Neuronal stem cell (in vitro differentiated cells): ENCODE results near the gene TMTC4.

ENCODE experiments used
- DNase-seq: peaks from one replicate; pipeline ENCODE4 v3.0.0-alpha.2; 2013; ENCODE audit warnings: low spot score
- H2AFZ ChIP-seq: one replicate; pipeline ENCODE4 v1.6.1; 2013; ENCODE audit warnings: mild to moderate bottlenecking, low read length, inconsistent platforms
- H2AK5ac ChIP-seq: 2 replicates; pipeline ENCODE4 v1.6.1; 2013; ENCODE audit warnings: low read depth, mild to moderate bottlenecking, inconsistent platforms, low read length, moderate library complexity, mixed read lengths
- H2BK120ac ChIP-seq: 2 replicates; pipeline ENCODE4 v1.6.1; 2013; ENCODE audit warnings: low read depth, mild to moderate bottlenecking, inconsistent platforms, low read length, moderate library complexity, mixed read lengths
- H2BK12ac ChIP-seq: one replicate; pipeline ENCODE4 v1.6.1; 2013; ENCODE audit warnings: low read length, inconsistent platforms
- H2BK15ac ChIP-seq: 2 replicates; pipeline ENCODE4 v1.6.1; 2013; ENCODE audit warnings: mild to moderate bottlenecking, low read length, inconsistent platforms, mixed read lengths
- H2BK5ac ChIP-seq: one replicate; pipeline ENCODE4 v1.6.1; 2013; ENCODE audit warnings: inconsistent platforms, mild to moderate bottlenecking, low read length, moderate library complexity
- H3K14ac ChIP-seq: one replicate; pipeline ENCODE4 v1.6.1; 2013; ENCODE audit warnings: low read length, inconsistent platforms
- H3K18ac ChIP-seq: 2 replicates; pipeline ENCODE4 v1.6.1; 2013; ENCODE audit warnings: low read length, inconsistent platforms
- H3K23ac ChIP-seq: 2 replicates; pipeline ENCODE4 v1.6.1; 2013; ENCODE audit warnings: low read depth, mild to moderate bottlenecking, mixed read lengths, low read length, inconsistent platforms; ENCODE audit not compliant: poor library complexity
- H3K27ac ChIP-seq: replicated peaks from 3 replicates; pipeline ENCODE4 v1.5.1; 2013; ENCODE audit warnings: low read length, inconsistent platforms
- H3K27me3 ChIP-seq, 3 experiments: 2 replicates each; pipeline ENCODE4 v1.6.1; 2013; ENCODE audit warnings: low read length in 3 of 3, mild to moderate bottlenecking in 2 of 3, inconsistent platforms in 1 of 3, low read depth in 1 of 3, mixed read lengths in 1 of 3, moderate library complexity in 1 of 3; ENCODE audit not compliant: control insufficient read depth in 3 of 3, insufficient read depth in 3 of 3
- H3K36me3 ChIP-seq, 2 donors: replicated peaks in 1 of 2; 2 replicates each; pipeline ENCODE4 v1.6.1; 2013; ENCODE audit warnings: low read length in 2 of 2; ENCODE audit not compliant: control insufficient read depth in 2 of 2, insufficient read depth in 2 of 2
- H3K4ac ChIP-seq: 2 replicates; pipeline ENCODE4 v1.6.1; 2013; ENCODE audit warnings: inconsistent platforms, mild to moderate bottlenecking, low read length, moderate library complexity
- H3K4me1 ChIP-seq, 2 donors: 1 replicate in 1 of 2; 2 replicates in 1 of 2; pipeline ENCODE4 v1.6.1; 2013; ENCODE audit warnings: low read length in 2 of 2, low read depth in 1 of 2; ENCODE audit not compliant: control insufficient read depth in 2 of 2, insufficient read depth in 1 of 2
- H3K4me2 ChIP-seq: one replicate; pipeline ENCODE4 v1.6.1; 2013; ENCODE audit warnings: mild to moderate bottlenecking, low read length, inconsistent platforms; ENCODE audit not compliant: insufficient read depth, poor library complexity, severe bottlenecking
- H3K4me3 ChIP-seq, 2 donors: 2 replicates each; pipeline ENCODE4 v1.5.1; 2013; ENCODE audit warnings: low read length in 2 of 2, mild to moderate bottlenecking in 2 of 2, inconsistent platforms in 1 of 2, moderate library complexity in 1 of 2
- H3K79me1 ChIP-seq: one replicate; pipeline ENCODE4 v1.6.1; 2013; ENCODE audit warnings: low read depth, mild to moderate bottlenecking, inconsistent platforms, low read length, moderate library complexity
- H3K9ac ChIP-seq: one replicate; pipeline ENCODE4 v1.6.1; 2013; ENCODE audit warnings: mild to moderate bottlenecking, low read depth, low read length, inconsistent platforms; ENCODE audit not compliant: poor library complexity
- H3K9me3 ChIP-seq, 2 donors: replicated peaks in 1 of 2; 2 replicates each; pipeline versions ENCODE3 to v1.6.1; 2013; ENCODE audit warnings: low read length in 2 of 2, mild to moderate bottlenecking in 2 of 2, inconsistent platforms in 1 of 2, low read depth in 1 of 2, mixed read lengths in 1 of 2, moderate library complexity in 1 of 2; ENCODE audit not compliant: control insufficient read depth in 2 of 2, insufficient read depth in 1 of 2
- H4K8ac ChIP-seq: one replicate; pipeline ENCODE4 v1.6.1; 2013; ENCODE audit warnings: low read depth, mild to moderate bottlenecking, inconsistent platforms, low read length, moderate library complexity
- H4K91ac ChIP-seq: one replicate; pipeline ENCODE4 v1.6.1; 2013; ENCODE audit warnings: low read length, low read depth, mild to moderate bottlenecking, inconsistent platforms; ENCODE audit not compliant: poor library complexity
- WGBS, 2 donors: extraction: QIAGEN DNeasy Blood & Tissue Kit; methylation state at CpG; one replicate each; pipeline ENCODE4 v1.1.7; 2013; ENCODE audit warnings: missing lambda C conversion rate in 2 of 2, mixed read lengths in 1 of 2; ENCODE audit not compliant: insufficient read length in 2 of 2, insufficient replicate concordance in 1 of 2; ENCODE audit errors: extremely low coverage in 2 of 2; 5-methylcytosine and 5-hydroxymethylcytosine counted together

Gene TMTC4

DNA sequence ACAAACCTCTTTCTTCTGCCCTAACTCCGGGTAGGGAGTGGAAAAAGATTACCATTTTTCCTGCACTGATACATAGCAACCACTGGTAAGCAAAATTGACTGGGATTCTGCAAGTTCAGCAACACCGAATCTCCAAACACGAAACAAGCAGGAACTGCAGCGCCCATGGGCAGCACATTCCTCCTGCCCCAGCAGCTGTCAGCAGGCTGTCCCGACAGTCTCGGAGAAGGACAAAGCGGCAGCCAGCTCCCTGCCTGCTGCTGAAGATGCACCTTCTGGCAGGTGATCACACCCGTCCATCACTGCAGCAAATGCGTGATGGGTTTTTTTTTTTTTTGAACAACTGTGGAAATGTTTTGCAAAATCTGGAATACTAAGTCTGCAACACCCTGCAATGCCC is 6.7 kb downstream of the TMTC4 start:
- H3K4me1 ChIP-seq, result peaks cover 3% of the 10 kb centered on the region in 2 donors
- no peak overlapping the region for H3K23ac ChIP-seq
- H3K27ac ChIP-seq, result no peak overlapping the region
- H2AK5ac ChIP-seq, result no peak overlapping the region
- H3K36me3 ChIP-seq, result peaks cover 32 to 87% of the 10 kb centered on the region in 2 donors
- no peak overlapping the region for H3K4me2 ChIP-seq
- no peaks in the 10 kb centered on the region for H3K9me3 ChIP-seq
- DNase-seq, result no peak
- H2BK12ac ChIP-seq, result no peak overlapping the region
- no CpG with 5 or more reads among the region's 9 CpGs for WGBS, 2 donors
- no peak overlapping the region for H2AFZ ChIP-seq
- no peak overlapping the region for H3K4me3 ChIP-seq
- H3K27me3 ChIP-seq, result peaks cover 0 to 3% (median 0%) of the 10 kb centered on the region in 3 experiments
- H4K8ac ChIP-seq, result no peak overlapping the region
- no peak overlapping the region for H2BK5ac ChIP-seq
- H3K4ac ChIP-seq, result no peak overlapping the region
- H2BK15ac ChIP-seq, result no peak overlapping the region
- H3K9ac ChIP-seq, result no peak overlapping the region
- H3K18ac ChIP-seq, result no peak overlapping the region
- no peak overlapping the region for H3K14ac ChIP-seq
- H2BK120ac ChIP-seq, result no peak overlapping the region
- no peak overlapping the region for H4K91ac ChIP-seq
- H3K79me1 ChIP-seq, result peaks cover 7% of the 10 kb centered on the region

GRCh38 chr13:100666124-100666523 is 8.5 kb downstream of the TMTC4 start:
- Histone ChIP-seq H3K18ac (no peak overlapping the region), H2BK5ac (no peak overlapping the region), H4K91ac (no peak overlapping the region), H3K23ac (no peak overlapping the region), H3K9me3 (no peaks in the 10 kb centered on the region), H3K4me1 (no peaks in the 10 kb centered on the region), H2BK15ac (no peak overlapping the region), H2BK12ac (no peak overlapping the region), H4K8ac (no peak overlapping the region), H3K14ac (no peak overlapping the region), H3K27ac (no peak overlapping the region), H3K27me3 (no peaks in the 10 kb centered on the region), H3K9ac (no peak overlapping the region), H3K79me1 (no peaks in the 10 kb centered on the region), H2AFZ (no peak overlapping the region), H3K4ac (no peak overlapping the region), H2AK5ac (no peak overlapping the region), H3K36me3 (peaks cover 37 to 96% of the 10 kb centered on the region in 2 donors), H2BK120ac (no peak overlapping the region), H3K4me3 (no peak overlapping the region), H3K4me2 (no peak overlapping the region)
- no CpG with 5 or more reads among the region's 5 CpGs for WGBS, 2 donors
- no peak for DNase-seq

DNA sequence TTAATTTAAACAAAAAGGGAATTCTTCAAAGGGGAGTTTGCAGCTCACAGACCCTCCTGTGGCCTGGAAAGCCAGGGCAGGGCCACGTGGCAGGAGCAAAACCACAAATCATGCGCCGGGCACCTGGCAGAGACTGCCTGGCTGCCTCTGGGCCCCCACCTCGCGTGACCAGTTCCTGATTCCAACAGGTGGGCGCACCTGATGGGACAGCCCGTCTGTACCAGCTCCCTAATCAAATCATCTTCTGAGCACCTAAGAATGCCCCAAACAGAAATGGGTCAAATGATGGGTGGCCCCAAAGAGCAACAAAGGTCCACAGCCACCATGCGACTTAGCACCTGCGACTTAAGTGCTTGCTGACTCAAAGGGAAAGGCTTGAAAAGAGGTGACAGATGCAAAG is 9.2 kb downstream of the TMTC4 start:
- Histone ChIP-seq H3K9me3 (no peaks in the 10 kb centered on the region), H3K18ac (no peak overlapping the region), H2BK5ac (no peak overlapping the region), H3K79me1 (no peaks in the 10 kb centered on the region), H4K91ac (no peak overlapping the region), H2BK15ac (no peak overlapping the region), H3K4ac (no peak overlapping the region), H2BK120ac (no peak overlapping the region), H2BK12ac (no peak overlapping the region), H3K23ac (no peak overlapping the region), H2AK5ac (no peak overlapping the region), H2AFZ (no peak overlapping the region), H3K4me1 (no peaks in the 10 kb centered on the region), H3K14ac (no peak overlapping the region), H3K36me3 (peaks cover 39 to 100% of the 10 kb centered on the region in 2 donors), H3K27ac (no peak overlapping the region), H3K4me2 (no peak overlapping the region), H3K4me3 (no peak overlapping the region), H4K8ac (no peak overlapping the region), H3K9ac (no peak overlapping the region), H3K27me3 (no peaks in the 10 kb centered on the region)
- no peak for DNase-seq
- no CpG with 5 or more reads among the region's 9 CpGs for WGBS, 2 donors

DNA sequence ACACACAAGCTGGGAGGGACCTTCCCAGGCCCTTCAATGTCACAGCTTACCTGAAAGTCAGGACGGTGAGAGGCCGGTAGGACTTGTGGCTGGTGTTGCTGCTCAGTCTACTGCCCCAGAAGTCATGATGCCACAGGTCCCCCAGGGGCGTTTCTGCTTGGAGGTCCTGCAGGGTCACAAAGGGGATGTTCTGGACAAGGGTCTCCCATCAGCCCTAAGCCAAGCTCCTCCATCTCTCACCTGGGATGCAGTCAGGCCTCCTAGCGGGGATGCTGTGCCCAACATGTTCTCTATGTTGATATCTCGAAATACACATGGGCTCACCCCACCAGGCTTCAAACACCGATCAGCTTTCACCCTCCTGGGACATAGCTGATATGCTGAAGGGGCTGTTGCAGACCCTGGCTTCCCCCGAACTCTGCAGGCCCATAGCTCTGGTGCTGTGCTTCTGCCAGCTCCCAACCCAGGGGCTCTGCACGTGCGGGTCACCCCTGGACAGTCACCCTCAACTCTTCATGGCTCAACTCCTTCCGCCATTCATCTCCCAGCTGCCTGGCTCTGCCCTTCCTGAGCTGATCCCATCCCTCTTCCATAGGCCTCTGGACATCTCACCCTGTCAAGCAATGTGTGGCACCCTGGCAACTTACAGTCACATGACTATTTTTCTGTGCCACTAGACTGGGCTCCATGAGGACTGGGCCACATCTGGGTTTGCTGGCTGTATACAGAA is 10.3 kb downstream of the TMTC4 start:
- H2BK15ac ChIP-seq, result no peak overlapping the region
- H2AK5ac ChIP-seq, result no peak overlapping the region
- H3K14ac ChIP-seq, result no peak overlapping the region
- no peak overlapping the region for H2BK12ac ChIP-seq
- H3K79me1 ChIP-seq, result no peaks in the 10 kb centered on the region
- no CpG with 5 or more reads among the region's 10 CpGs for WGBS, 2 donors
- H3K4me3 ChIP-seq, result peak overlapping the region in 1 of 2 donors; percentile 3
- no peak overlapping the region for H2BK120ac ChIP-seq
- H4K91ac ChIP-seq, result no peak overlapping the region
- H3K9me3 ChIP-seq, result no peaks in the 10 kb centered on the region
- H3K23ac ChIP-seq, result no peak overlapping the region
- no peak overlapping the region for H2BK5ac ChIP-seq
- H3K4me2 ChIP-seq, result no peak overlapping the region
- H3K36me3 ChIP-seq, result peaks cover 42 to 99% of the 10 kb centered on the region in 2 donors
- no peak for DNase-seq
- no peaks in the 10 kb centered on the region for H3K27me3 ChIP-seq
- no peak overlapping the region for H3K9ac ChIP-seq
- H4K8ac ChIP-seq, result no peak overlapping the region
- H3K4ac ChIP-seq, result no peak overlapping the region
- no peaks in the 10 kb centered on the region for H3K4me1 ChIP-seq
- H2AFZ ChIP-seq, result no peak overlapping the region
- no peak overlapping the region for H3K18ac ChIP-seq
- H3K27ac ChIP-seq, result no peak overlapping the region
